ENCODE measurements around the gene EEPD1. TPM values are rescaled to one million over a fixed set of nuclear protein-coding genes. Genes with fewer than 3 reads are reported as not detected.

EEPD1 gene
- total and polyA plus RNA-seq, 7 experiments from 2014 or later = 2.2 to 15.8 (median 11.3) TPM

DNA sequence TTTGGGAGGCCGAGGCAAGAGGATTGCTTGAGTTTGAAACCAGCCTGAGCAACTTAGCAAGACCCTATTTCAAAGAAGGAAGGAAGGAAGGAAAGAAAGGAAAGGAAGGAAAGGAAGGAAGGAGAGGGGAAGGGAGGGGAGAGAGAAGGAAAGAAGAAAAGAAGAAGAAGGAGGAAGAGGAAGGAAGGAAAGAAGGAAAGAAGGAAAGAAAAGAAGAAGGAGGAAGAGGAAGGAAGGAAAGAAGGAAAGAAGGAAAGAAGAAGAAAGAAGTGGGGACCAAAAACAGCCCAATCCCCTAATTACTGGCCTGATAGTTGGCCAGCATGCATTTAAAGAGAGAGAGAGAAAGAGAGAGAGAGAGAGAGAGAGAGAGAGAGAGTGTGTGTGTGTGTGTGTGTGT lies 66.4 kb downstream of the EEPD1 start:
- H3K36me3 ChIP-seq (ENCODE audit: control insufficient read depth in 2 of 3, insufficient read depth in 3 of 3, low read length in 3 of 3) = no peaks in the 10 kb centered on the region
- H3K36me3 Mint-ChIP-seq = peaks cover 0 to 4% (median 0%) of the 10 kb centered on the region in 5 donors
- ChIA-PET CTCF (no interaction called here), POLR2A (interaction anchor here (0.6 kb wide), 1 partner anchor 67 kb away, joined by 3 read pairs; no protein-coding TSS in a partner anchor)
- H3K4me1 ChIP-seq (ENCODE audit: control insufficient read depth in 2 of 2, insufficient read depth in 2 of 2, low read length in 2 of 2) = no peaks in the 10 kb centered on the region
- no peak overlapping the region for H3K4me3 ChIP-seq (ENCODE audit: low read length)
- H3K9me3 Mint-ChIP-seq = no peaks in the 10 kb centered on the region
- no peaks in the 10 kb centered on the region for H3K27me3 ChIP-seq (ENCODE audit: control insufficient read depth in 2 of 2, insufficient read depth in 2 of 2, low read length in 2 of 2)
- DNase-seq (no peak), ATAC-seq (no peak)
- H3K4me1 Mint-ChIP-seq = peaks cover 0 to 2% (median 0%) of the 10 kb centered on the region in 7 donors
- no peaks in the 10 kb centered on the region for H3K9me3 ChIP-seq (ENCODE audit: control insufficient read depth in 2 of 3, low read length in 3 of 3)
- peaks cover 0 to 5% (median 0%) of the 10 kb centered on the region in 5 donors for H3K27me3 Mint-ChIP-seq
- no peak overlapping the region for H3K27ac ChIP-seq (ENCODE audit: low read depth, low read length)
- no peak overlapping the region for H3K27ac Mint-ChIP-seq
- no peak overlapping the region for H3K4me3 Mint-ChIP-seq
- intact Hi-C loops (cut with micrococcal nuclease) = no loop called here

GRCh38 chr7:36223851-36224250 lies 70.8 kb downstream of the EEPD1 start:
- no peaks in the 10 kb centered on the region for H3K4me1 ChIP-seq (ENCODE audit: control insufficient read depth in 2 of 2, insufficient read depth in 2 of 2, low read length in 2 of 2)
- POLR2A ChIA-PET = no interaction called here
- H3K27me3 ChIP-seq (ENCODE audit: control insufficient read depth in 2 of 2, insufficient read depth in 2 of 2, low read length in 2 of 2) = no peaks in the 10 kb centered on the region
- Mint-ChIP-seq H3K27me3 (peaks cover 0 to 18% (median 0%) of the 10 kb centered on the region in 5 donors), H3K36me3 (no peaks in the 10 kb centered on the region), H3K9me3 (peaks cover 0 to 1% (median 0%) of the 10 kb centered on the region in 11 donors), H3K4me1 (peaks cover 0 to 4% (median 0%) of the 10 kb centered on the region in 7 donors), H3K4me3 (no peak overlapping the region), H3K27ac (no peak overlapping the region)
- ATAC-seq = no peak
- intact Hi-C loops (cut with micrococcal nuclease) = no loop called here
- H3K27ac ChIP-seq (ENCODE audit: low read depth, low read length) = no peak overlapping the region
- H3K9me3 ChIP-seq (ENCODE audit: control insufficient read depth in 2 of 3, low read length in 3 of 3) = no peaks in the 10 kb centered on the region
- no peaks in the 10 kb centered on the region for H3K36me3 ChIP-seq (ENCODE audit: control insufficient read depth in 2 of 3, insufficient read depth in 3 of 3, low read length in 3 of 3)
- H3K4me3 ChIP-seq (ENCODE audit: low read length) = no peak overlapping the region
- CTCF ChIA-PET = interaction anchor here (0.7 kb wide), 1 partner anchor 75 kb away, joined by 3 read pairs; no protein-coding TSS in a partner anchor
- DNase-seq = no peak

DNA sequence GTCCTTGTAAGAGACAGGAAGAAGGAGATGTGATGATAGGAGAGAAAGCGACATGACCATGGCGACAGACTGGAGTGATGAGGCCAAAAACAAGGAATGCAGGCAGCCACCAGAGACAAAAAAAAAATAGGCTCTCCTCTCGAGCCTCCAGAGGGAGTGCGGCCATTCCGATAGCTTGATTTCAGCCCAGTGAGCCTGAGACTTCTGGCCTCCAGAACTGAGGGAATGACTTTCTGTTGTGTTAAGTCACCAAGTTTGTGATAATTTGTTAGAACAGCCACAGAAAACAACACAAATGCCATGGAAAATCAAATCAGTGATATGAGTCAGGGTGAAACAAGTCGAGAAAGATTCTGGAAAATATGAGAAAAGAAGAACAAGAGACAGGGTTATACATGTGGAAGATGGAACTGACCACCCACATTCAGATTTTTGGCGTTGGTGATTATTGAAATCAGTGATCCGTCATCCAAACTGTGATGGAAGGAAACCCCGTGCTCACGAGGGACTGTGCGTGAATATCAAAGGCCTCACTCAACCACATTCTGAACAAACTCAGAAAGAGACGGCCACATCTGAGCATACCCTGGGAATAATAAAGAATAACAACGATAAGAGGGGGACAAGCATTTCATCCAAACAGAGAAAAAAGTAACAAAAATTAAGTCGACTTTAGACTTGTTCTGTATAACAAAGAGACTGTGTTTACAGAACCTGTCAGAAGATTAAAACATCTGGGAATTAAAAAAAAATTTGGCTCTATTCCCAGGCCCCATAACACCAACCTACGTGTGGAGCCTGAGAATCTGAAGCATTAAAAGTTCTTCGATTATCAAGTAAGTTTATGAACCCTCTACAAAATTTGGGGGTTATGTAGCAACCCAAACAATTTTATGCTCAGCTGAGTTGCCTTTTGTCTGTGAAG lies 72.1 kb downstream of the EEPD1 start:
- Mint-ChIP-seq H3K4me3 (no peak overlapping the region), H3K27ac (no peak overlapping the region), H3K36me3 (no peaks in the 10 kb centered on the region), H3K4me1 (peaks cover 0 to 4% (median 0%) of the 10 kb centered on the region in 7 donors), H3K9me3 (peaks cover 0 to 1% (median 0%) of the 10 kb centered on the region in 11 donors), H3K27me3 (peaks cover 0 to 17% (median 0%) of the 10 kb centered on the region in 5 donors)
- POLR2A ChIA-PET = no interaction called here
- intact Hi-C loops (cut with micrococcal nuclease) = no loop called here
- Histone ChIP-seq H3K36me3 (ENCODE audit: control insufficient read depth in 2 of 3, insufficient read depth in 3 of 3, low read length in 3 of 3) (no peaks in the 10 kb centered on the region), H3K27me3 (ENCODE audit: control insufficient read depth in 2 of 2, insufficient read depth in 2 of 2, low read length in 2 of 2) (no peaks in the 10 kb centered on the region), H3K9me3 (ENCODE audit: control insufficient read depth in 2 of 3, low read length in 3 of 3) (no peaks in the 10 kb centered on the region), H3K27ac (ENCODE audit: low read depth, low read length) (no peak overlapping the region), H3K4me1 (ENCODE audit: control insufficient read depth in 2 of 2, insufficient read depth in 2 of 2, low read length in 2 of 2) (no peaks in the 10 kb centered on the region), H3K4me3 (ENCODE audit: low read length) (no peak overlapping the region)
- CTCF ChIA-PET = no interaction called here
- ATAC-seq (no peak), DNase-seq (no peak)

DNA sequence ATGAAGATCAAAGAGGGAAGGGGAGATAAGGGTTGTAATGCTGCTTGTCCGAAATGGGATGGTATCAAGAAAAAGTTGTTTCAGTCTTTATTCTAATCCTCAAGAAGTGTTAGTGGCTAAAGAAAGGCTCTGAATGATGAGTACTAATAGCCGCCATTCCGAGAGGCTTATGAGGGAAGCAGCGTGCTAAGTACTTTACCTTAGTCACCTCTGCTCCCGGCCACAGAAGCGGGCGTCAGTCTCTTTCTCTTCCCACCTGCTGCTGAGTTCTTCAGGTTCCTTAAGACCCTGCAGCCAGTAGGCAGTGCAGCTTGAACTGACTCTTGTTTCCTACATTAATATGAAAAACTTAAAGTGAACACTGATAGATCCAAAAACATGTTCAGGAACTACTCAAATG lies 73.1 kb downstream of the EEPD1 start:
- no peak overlapping the region for H3K27ac Mint-ChIP-seq
- ATAC-seq (no peak), DNase-seq (no peak)
- ChIA-PET POLR2A (no interaction called here), CTCF (no interaction called here)
- H3K4me1 Mint-ChIP-seq = peaks cover 0 to 5% (median 0%) of the 10 kb centered on the region in 7 donors
- Histone ChIP-seq H3K4me1 (ENCODE audit: control insufficient read depth in 2 of 2, insufficient read depth in 2 of 2, low read length in 2 of 2) (no peaks in the 10 kb centered on the region), H3K4me3 (ENCODE audit: low read length) (no peak overlapping the region), H3K36me3 (ENCODE audit: control insufficient read depth in 2 of 3, insufficient read depth in 3 of 3, low read length in 3 of 3) (no peaks in the 10 kb centered on the region), H3K27me3 (ENCODE audit: control insufficient read depth in 2 of 2, insufficient read depth in 2 of 2, low read length in 2 of 2) (no peaks in the 10 kb centered on the region), H3K27ac (ENCODE audit: low read depth, low read length) (no peak overlapping the region), H3K9me3 (ENCODE audit: control insufficient read depth in 2 of 3, low read length in 3 of 3) (no peaks in the 10 kb centered on the region)
- H3K4me3 Mint-ChIP-seq = no peak overlapping the region
- H3K27me3 Mint-ChIP-seq = peaks cover 0 to 17% (median 0%) of the 10 kb centered on the region in 5 donors
- peaks cover 0 to 1% (median 0%) of the 10 kb centered on the region in 11 donors for H3K9me3 Mint-ChIP-seq
- intact Hi-C loops (cut with micrococcal nuclease) = no loop called here
- H3K36me3 Mint-ChIP-seq = no peaks in the 10 kb centered on the region

GRCh38 chr7:36227223-36227622 lies 74.2 kb downstream of the EEPD1 start:
- Histone ChIP-seq H3K27me3 (ENCODE audit: control insufficient read depth in 2 of 2, insufficient read depth in 2 of 2, low read length in 2 of 2) (no peaks in the 10 kb centered on the region), H3K4me3 (ENCODE audit: low read length) (no peak overlapping the region), H3K9me3 (ENCODE audit: control insufficient read depth in 2 of 3, low read length in 3 of 3) (no peaks in the 10 kb centered on the region), H3K4me1 (ENCODE audit: control insufficient read depth in 2 of 2, insufficient read depth in 2 of 2, low read length in 2 of 2) (no peaks in the 10 kb centered on the region), H3K36me3 (ENCODE audit: control insufficient read depth in 2 of 3, insufficient read depth in 3 of 3, low read length in 3 of 3) (no peaks in the 10 kb centered on the region), H3K27ac (ENCODE audit: low read depth, low read length) (no peak overlapping the region)
- ATAC-seq = no peak
- H3K27ac Mint-ChIP-seq = no peak overlapping the region
- no peak for DNase-seq
- H3K4me1 Mint-ChIP-seq = peaks cover 0 to 7% (median 0%) of the 10 kb centered on the region in 7 donors
- intact Hi-C loops (cut with micrococcal nuclease) = no loop called here
- ChIA-PET POLR2A (no interaction called here), CTCF (no interaction called here)
- H3K36me3 Mint-ChIP-seq = no peaks in the 10 kb centered on the region
- H3K4me3 Mint-ChIP-seq = no peak overlapping the region
- H3K9me3 Mint-ChIP-seq = peaks cover 0 to 1% (median 0%) of the 10 kb centered on the region in 11 donors
- peaks cover 0 to 17% (median 0%) of the 10 kb centered on the region in 5 donors for H3K27me3 Mint-ChIP-seq

DNA sequence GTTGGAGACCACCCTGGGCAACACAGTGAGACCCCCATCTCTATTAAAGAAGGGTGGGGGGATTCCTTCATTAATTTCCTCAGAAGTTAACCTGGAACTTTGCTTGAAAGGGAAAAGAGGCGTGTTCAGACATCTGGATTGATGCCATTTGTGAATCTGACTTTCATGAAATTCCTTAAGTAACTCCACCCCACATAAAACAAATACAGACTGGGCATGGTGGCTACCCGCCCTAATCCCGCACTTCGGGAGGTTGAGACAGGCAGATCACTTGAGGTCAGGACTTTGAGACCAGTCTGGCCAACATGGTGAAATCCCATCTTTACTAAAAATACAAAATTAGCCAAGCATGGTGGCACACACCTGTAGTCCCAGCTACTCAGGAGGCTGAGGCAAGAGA lies 75.0 kb downstream of the EEPD1 start:
- Mint-ChIP-seq H3K27ac (no peak overlapping the region), H3K36me3 (no peaks in the 10 kb centered on the region), H3K4me1 (peaks cover 0 to 7% (median 0%) of the 10 kb centered on the region in 7 donors), H3K9me3 (peaks cover 0 to 1% (median 0%) of the 10 kb centered on the region in 11 donors), H3K27me3 (peaks cover 0 to 17% (median 0%) of the 10 kb centered on the region in 5 donors), H3K4me3 (no peak overlapping the region)
- intact Hi-C loops (cut with micrococcal nuclease) = no loop called here
- ChIA-PET CTCF (no interaction called here), POLR2A (no interaction called here)
- ATAC-seq (no peak), DNase-seq (no peak)
- Histone ChIP-seq H3K4me1 (ENCODE audit: control insufficient read depth in 2 of 2, insufficient read depth in 2 of 2, low read length in 2 of 2) (no peaks in the 10 kb centered on the region), H3K27me3 (ENCODE audit: control insufficient read depth in 2 of 2, insufficient read depth in 2 of 2, low read length in 2 of 2) (no peaks in the 10 kb centered on the region), H3K4me3 (ENCODE audit: low read length) (no peak overlapping the region), H3K9me3 (ENCODE audit: control insufficient read depth in 2 of 3, low read length in 3 of 3) (no peaks in the 10 kb centered on the region), H3K27ac (ENCODE audit: low read depth, low read length) (no peak overlapping the region), H3K36me3 (ENCODE audit: control insufficient read depth in 2 of 3, insufficient read depth in 3 of 3, low read length in 3 of 3) (no peaks in the 10 kb centered on the region)
